Skin epidermis (tissue), 12 donors: ENCODE measurements around the gene DPP9.
A peak's percentile ranks its signal among the peaks of the same experiment; 100 is the strongest.

Source experiments
- H3K27ac ChIP-seq, 21 experiments: fragments of 200-600 bp; sonication (generic) in 11 of 21; one replicate each; pipeline ENCODE4 v1.5.0; 2020; ENCODE audit warnings: mild to moderate bottlenecking in 3 of 21, inconsistent platforms in 2 of 21, moderate library complexity in 2 of 21
- H3K4me3 ChIP-seq, 7 experiments: fragments of 200-600 bp; sonication (generic) in 2 of 7; one replicate each; pipeline ENCODE4 v1.5.0; 2020; ENCODE audit warnings: inconsistent platforms in 2 of 7, mild to moderate bottlenecking in 2 of 7, moderate library complexity in 1 of 7

Gene DPP9

DNA sequence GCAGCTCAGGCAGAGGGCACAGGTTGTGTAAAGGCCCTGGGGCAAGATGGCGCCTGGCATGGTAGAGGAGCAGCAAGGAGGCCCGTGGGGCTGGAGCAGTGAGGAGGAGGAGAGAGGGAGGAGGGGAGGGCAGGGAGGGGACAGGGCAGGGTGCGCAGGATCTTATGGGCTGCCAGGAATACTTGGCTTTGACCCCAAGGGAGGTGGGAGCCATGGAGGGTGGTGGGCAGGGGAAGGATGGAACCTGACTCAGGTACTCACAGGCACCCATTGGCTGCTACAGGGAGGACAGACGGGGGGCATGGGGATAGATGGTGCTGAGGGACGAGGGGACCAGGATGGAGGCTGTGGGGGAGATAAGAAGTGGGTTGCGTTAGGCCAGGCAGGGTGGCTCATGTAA lies 81.0 kb downstream of the DPP9 start:
- no peak overlapping the region for H3K27ac ChIP-seq
- no peak overlapping the region for H3K4me3 ChIP-seq

DNA sequence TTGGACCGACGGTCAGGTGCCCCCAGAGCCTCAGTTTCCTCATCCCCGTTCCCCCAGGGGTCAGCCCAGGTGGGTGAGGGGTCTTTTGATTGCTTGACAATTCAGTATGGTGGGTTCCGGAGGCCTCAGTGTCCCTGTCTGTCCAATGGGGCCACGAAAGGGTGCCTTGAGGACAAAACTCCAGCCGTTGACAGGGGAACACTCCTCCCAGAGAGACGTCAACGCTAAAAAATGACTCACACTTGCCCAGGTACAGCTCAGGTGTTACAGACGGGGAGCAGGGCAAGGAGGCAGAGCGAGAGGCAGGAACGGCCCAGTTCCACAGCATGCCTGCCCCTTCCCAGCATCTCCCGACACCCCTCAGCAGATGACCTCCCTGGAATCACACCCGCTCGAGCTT lies 82.5 kb downstream of the DPP9 start:
- Histone ChIP-seq H3K27ac (peak overlapping the region in 4 of 21 experiments; percentile 25 to 84 (median 78)), H3K4me3 (peak overlapping the region in 3 of 7 experiments; percentile 59 to 79 (median 75))

DNA sequence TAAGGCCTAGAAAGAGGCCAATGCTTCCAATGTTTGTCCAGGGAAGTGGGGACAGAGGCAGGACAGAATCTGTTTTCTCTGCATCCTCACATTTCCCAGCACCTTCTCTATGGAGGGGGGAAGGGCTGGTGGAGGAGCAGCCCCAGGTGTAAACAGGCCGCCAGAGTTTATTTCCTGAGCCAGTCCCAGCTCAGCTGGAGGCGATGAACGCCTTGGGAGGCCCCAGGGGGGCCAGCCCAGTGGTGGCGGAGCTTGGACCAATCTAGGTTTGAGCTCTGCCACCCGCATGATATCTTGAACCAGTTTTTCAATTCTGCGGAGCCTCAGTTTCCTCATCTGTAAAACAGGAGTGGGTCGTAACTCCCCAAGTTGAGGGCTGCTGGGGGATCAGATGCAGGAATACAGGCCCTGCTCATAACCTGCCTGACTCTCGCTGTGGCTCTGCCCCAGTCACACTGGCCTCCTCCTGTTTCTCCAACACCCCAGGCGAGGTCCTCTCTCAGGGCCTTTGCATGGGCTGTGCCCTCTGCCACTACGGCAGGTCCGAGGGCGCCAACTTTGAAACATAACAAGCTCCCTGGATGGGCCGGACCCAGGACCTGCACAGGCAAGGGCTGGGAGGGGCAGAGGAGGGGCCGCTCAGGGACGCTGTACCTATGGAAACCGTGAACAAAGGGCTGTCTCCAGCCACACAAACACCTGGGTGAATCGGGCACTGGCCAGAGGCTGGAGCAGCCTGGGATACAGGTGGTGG lies 83.2 kb downstream of the DPP9 start:
- peak overlapping the region; percentile 55 to 79 (median 60) for H3K4me3 ChIP-seq
- H3K27ac ChIP-seq, result peak overlapping the region in 16 of 21 experiments; percentile 22 to 90 (median 71)

DNA sequence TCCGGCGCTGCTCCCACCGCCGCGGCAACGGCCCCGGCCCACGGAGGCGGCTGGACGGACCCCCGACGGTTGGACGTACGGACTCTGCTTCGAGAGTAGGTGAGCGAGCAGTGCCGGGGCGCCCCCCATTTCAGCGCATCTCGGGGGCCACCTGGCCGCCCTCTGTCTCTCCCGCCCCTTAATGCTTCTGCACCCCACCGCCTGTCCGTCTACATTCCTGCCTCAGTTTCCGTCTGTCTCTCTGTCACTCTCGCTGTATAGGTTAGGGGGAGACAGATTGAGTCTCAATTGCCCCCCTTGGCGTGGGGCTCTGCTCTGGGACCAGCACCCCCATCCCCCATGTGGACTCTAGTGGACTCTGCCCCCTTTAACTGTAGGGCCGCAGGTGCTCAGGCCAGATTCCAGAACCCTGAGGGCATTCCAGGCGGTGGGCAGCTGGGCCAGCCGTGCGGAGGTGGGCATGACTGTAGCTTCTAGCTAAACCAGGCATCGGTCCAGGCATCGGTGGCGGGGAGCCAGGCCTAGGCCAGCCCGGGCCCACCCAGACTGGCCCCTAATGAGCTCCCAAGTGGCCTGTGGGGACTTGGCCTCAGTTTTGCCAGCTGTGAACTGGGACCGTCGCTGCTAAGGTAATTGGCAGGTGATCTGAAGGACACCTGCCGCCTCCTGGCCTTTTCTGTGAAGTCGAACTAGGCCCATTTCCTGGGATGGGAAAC lies 84.0 kb downstream of the DPP9 start:
- peak overlapping the region; percentile 55 to 79 (median 60) for H3K4me3 ChIP-seq
- H3K27ac ChIP-seq, result peak overlapping the region in 20 of 21 experiments; percentile 1 to 90 (median 70)

DNA sequence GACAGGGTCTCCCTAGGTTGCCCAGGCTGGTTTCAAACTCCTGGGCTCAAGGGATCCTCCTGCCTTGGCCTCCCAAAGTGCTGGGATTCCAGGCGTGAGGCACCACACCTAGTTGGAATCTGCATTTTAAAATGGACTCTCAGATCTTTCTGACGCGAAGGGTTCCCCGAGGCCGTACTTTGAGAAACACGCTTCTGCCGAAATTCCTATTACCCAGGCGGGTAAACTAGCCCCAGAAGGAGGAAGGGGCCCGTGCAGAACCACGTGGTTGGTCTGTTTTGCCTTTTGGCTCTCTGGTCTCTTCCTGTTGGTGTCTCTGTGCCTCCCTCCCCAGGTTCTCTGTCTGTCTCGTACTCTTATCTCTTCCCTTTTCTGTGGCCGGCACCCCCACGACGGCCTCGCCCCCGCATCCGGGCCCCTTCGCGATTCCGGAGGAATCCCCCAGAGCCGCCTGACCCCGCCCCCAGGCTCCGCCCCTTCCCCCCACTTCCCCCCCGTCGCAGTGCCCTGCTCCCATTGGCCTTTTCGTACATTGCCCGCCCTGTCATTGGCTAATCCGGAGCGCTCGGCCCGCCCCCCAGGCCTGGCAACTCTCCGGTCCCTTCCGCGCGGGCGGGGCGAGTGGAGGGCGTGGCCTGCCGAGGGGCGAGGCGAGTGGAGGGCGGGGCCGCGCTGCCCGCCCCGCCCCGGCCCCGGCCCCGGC lies 84.7 kb downstream of the DPP9 start, which contains the start of gene TNFAIP8L1:
Gene TNFAIP8L1 (plus strand): TSS at position 689 of the 703 bp plus-strand sequence. CDS start 12,354 bp downstream, outside the sequence.
- Histone ChIP-seq H3K4me3 (peak within 1 kb of the TSS; percentile 55 to 79 (median 60)), H3K27ac (peak within 1 kb of the TSS; percentile 37 to 90 (median 78))

DNA sequence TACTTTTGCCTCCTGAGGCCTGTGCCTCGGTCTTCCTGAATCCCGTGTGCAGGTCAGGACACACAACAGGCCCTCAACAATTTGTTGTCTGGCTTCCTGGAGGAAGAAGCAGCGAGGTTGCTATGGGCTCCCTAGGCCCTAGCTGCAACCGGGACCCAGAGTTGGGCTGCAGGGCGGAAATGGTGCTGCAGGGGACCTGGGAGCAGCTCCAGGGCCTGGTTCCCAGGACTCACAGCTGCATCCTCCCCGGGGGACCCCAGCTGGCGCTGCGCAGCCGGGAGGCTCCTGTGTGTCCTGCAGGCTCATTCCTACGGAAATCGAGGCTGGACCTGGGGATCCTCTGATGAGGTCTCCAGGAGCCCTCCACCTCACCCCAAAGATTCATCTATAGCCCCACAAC lies 85.3 kb downstream of the DPP9 start:
- peak overlapping the region in 17 of 21 experiments; percentile 9 to 87 (median 79) for H3K27ac ChIP-seq
- H3K4me3 ChIP-seq, result no peak overlapping the region

DNA sequence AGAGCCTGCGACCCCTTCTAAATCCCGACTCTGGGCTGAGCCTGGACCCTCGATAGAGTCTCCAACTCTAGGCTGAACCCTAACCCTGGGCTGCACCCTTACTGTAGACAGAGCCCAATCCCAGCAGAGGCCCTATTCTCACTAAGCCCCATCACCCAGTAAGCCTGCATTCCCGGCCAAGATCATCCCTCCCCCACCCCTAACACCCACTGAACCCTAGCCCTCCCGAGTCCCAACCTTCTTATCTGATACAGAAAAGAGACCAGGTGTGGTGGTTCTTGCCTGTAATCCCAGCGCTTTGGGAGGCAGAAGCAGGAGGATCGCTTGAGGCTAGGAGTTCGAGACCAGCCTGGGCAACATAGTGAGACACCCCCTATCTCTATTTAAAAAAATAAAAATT lies 86.9 kb downstream of the DPP9 start:
- peak overlapping the region in 5 of 21 experiments; percentile 17 to 83 (median 80) for H3K27ac ChIP-seq
- peak overlapping the region in 3 of 7 experiments; percentile 4 to 45 (median 36) for H3K4me3 ChIP-seq

DNA sequence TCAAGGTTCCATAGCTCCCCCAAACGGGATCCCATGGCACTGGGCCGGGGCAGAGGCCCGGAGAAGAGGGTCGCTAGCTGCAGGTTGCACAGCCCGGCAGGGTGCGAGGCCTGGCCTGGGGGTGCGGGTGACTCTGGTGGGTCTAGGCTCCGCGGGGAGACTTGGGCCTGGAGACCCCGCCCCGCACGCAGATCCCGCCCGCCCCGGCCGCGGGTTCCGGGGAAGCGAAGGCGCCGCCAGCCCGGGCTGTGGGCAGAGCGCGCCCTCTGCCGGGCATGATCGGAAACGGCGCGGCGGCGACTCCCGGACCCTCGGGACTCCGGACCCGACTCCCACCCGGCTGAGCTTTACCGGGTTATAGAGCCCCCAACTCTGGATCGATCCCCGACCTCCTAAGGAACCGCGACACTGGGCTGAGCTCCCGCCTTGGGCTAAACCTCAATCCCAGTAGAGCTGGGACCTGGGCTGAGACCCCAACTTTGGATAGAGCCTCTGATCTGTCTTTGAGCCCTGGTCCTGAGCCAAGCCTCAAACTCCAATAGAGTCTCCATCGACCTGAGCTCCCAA lies 87.4 kb downstream of the DPP9 start:
- peak overlapping the region in 11 of 21 experiments; percentile 5 to 83 (median 69) for H3K27ac ChIP-seq

DNA sequence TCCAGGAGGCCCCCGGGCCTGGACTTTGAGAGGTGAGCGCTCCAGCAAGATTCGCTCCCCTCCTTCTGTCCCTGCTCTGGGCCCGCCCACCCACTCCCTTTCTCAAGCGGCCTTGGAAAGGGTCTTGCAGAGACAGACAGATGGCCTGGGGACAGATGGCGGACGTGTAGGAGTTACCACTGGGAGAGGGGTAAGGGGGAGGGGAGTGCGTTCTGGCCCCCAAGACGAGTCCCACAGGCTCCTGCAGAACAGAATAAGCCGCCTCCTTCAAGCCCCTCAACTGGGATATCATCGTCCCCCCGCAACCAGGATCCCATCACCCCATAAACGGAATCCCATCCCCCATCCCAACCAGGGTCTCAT lies 87.9 kb downstream of the DPP9 start:
- Histone ChIP-seq H3K4me3 (peak overlapping the region; percentile 4 to 46 (median 38)), H3K27ac (peak overlapping the region in 10 of 21 experiments; percentile 5 to 83 (median 70))

More for the DNA sequence above, 87.4 kb downstream of the DPP9 start:
- peak overlapping the region; percentile 4 to 46 (median 38) for H3K4me3 ChIP-seq

DNA sequence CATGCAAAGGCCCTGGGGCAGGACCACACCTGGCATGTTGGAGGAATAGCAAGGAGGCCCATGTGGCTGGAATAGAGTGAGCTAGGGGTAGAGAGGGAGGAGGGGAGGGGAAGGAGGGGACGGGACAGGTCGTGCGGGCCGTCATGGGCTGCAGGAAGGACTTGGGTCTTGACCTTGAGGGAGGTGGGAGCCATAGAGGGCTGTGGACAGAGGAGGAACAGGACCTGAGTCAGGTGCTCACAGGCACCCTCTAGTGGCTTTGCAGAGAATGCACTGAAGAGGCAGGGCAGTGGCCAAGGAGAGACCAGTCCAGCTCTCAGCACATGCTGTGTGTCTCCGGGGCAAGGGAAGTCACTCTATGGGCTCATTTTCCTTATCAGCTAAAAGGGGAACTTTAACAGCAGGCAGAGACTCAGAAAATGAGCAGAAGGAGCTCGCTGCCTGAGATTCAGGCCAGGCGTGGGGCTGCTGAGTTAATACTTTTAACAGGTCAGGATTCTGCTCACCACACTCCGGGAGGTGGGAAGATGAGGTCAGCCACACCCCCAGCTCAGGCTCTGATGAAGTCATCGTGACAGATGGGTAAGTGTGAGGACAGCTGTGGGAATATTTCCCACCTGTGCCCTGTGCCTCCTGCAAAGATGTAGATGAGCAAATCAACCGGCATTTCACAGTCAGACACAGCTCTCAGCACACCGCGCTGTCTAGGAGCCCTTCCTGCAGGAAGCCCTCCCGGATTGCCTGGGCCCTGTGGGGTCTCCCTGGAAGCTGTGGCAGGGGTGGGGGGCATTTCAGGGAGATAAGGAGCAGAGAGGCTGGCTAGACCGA lies 90.3 kb downstream of the DPP9 start:
- H3K27ac ChIP-seq, result peak overlapping the region in 8 of 21 experiments; percentile 17 to 83 (median 26)
- no peak overlapping the region for H3K4me3 ChIP-seq
